ENCODE data around the gene ARMCX6. TPM values are rescaled to one million over a fixed set of nuclear protein-coding genes. Genes with fewer than 3 reads are reported as not detected.
"Not testable (repeated sequence)": the region's sequence is repeated elsewhere in the genome, so short reads cannot be mapped to it uniquely, and the experiment has no call there.

The ARMCX6 gene
- 10 to 100 TPM; 22.0 to 35.8 (median 34.4) TPM for polyA plus RNA-seq

- 0 to 34% (median 1%) methylated on average over 29 to 39 of the region's 39 CpGs for WGBS, 3 donors
These were observed at the start of gene ARMCX6 for GRCh38 chrX:101617211-101618191. Gene ARMCX6, minus strand, starts transcription at chrX:101618000. Its CDS starts 1,380 bp downstream, at chrX:101616620.

GRCh38 chrX:101659601-101660063 lies 41.8 kb upstream of the ARMCX6 start, which contains the start of gene ARMCX2:
Gene ARMCX2, minus strand, starts transcription at chrX:101659850. Its CDS starts 2,262 bp downstream, at chrX:101657588.
- WGBS, 3 donors = 0 to 20% (median 2%) methylated on average over 17 to 22 of the region's 22 CpGs

More at GRCh38 chrX:101617211-101618191, at the start of gene ARMCX6:
- no peak within 1 kb of the TSS for H3K27ac ChIP-seq (ENCODE audit: low read depth, low read length)

GRCh38 chrX:101658661-101659491 lies 41.1 kb upstream of the ARMCX6 start:
- WGBS, 3 donors = 0 to 22% (median 1%) methylated on average over 19 to 38 of the region's 38 CpGs
- H3K27ac ChIP-seq (ENCODE audit: low read depth, low read length) = no peak overlapping the region

More at GRCh38 chrX:101659601-101660063, 41.8 kb upstream of the ARMCX6 start, which contains the start of gene ARMCX2:
- no peak within 1 kb of the TSS for H3K27ac ChIP-seq (ENCODE audit: low read depth, low read length)

GRCh38 chrX:101657495-101657894 lies 39.7 kb upstream of the ARMCX6 start:
- WGBS, 3 donors = 75 to 96% (median 94%) methylated on average over 12 of the region's 12 CpGs
- no peak overlapping the region for H3K27ac ChIP-seq (ENCODE audit: low read depth, low read length)

- 83 to 91% (median 91%) methylated on average over 12 to 13 of the region's 13 CpGs for WGBS, 3 donors
- H3K27ac ChIP-seq (ENCODE audit: low read depth, low read length) = no peak overlapping the region
These were observed 39.0 kb upstream of the ARMCX6 start for GRCh38 chrX:101656817-101657216.

- WGBS, 3 donors = 37 to 72% (median 64%) methylated on average over 3 of the region's 3 CpGs
- H3K27ac ChIP-seq (ENCODE audit: low read depth, low read length) = no peak overlapping the region
These were observed 37.7 kb upstream of the ARMCX6 start for GRCh38 chrX:101655534-101655933.

- not testable (repeated sequence) for H3K27ac ChIP-seq (ENCODE audit: low read depth, low read length)
These were observed 29.9 kb upstream of the ARMCX6 start for GRCh38 chrX:101647716-101648115.

GRCh38 chrX:101642093-101642492 lies 24.3 kb upstream of the ARMCX6 start:
- WGBS, 3 donors = 33 to 65% (median 34%) methylated on average over 1 of the region's 1 CpG
- H3K27ac ChIP-seq (ENCODE audit: low read depth, low read length) = no peak overlapping the region

- H3K27ac ChIP-seq (ENCODE audit: low read depth, low read length) = no peak overlapping the region
These were observed 21.8 kb upstream of the ARMCX6 start for GRCh38 chrX:101639583-101639982.

GRCh38 chrX:101619364-101619763 lies 1.6 kb upstream of the ARMCX6 start:
- no peak overlapping the region for H3K27ac ChIP-seq (ENCODE audit: low read depth, low read length)

GRCh38 chrX:101605728-101606127 lies 12.1 kb downstream of the ARMCX6 start:
- 44 to 47% (median 46%) methylated on average over 1 of the region's 1 CpG for WGBS, 3 donors
- H3K27ac ChIP-seq (ENCODE audit: low read depth, low read length) = no peak overlapping the region

GRCh38 chrX:101605146-101605545 lies 12.7 kb downstream of the ARMCX6 start:
- no peak overlapping the region for H3K27ac ChIP-seq (ENCODE audit: low read depth, low read length)

- H3K27ac ChIP-seq (ENCODE audit: low read depth, low read length) = no peak overlapping the region
- 73 to 90% (median 80%) methylated on average over 2 to 4 of the region's 7 CpGs for WGBS, 3 donors
These were observed 15.7 kb downstream of the ARMCX6 start for GRCh38 chrX:101602077-101602476.

- not testable (repeated sequence) for H3K27ac ChIP-seq (ENCODE audit: low read depth, low read length)
- WGBS, 3 donors = 81 to 96% (median 87%) methylated on average over 4 to 6 of the region's 8 CpGs
These were observed 18.2 kb downstream of the ARMCX6 start for GRCh38 chrX:101599592-101599991.

- no peak overlapping the region for H3K27ac ChIP-seq (ENCODE audit: low read depth, low read length)
- 2 to 9% (median 8%) methylated on average over 5 of the region's 5 CpGs for WGBS, 3 donors
These were observed 21.9 kb downstream of the ARMCX6 start for GRCh38 chrX:101595739-101596419.
